Breast epithelium (tissue), 3 donors: ENCODE measurements around the gene SAT1.

Experiments
- POLR2A ChIP-seq: fragments of 450-650 bp; IDR thresholded peaks from one replicate; pipeline ENCODE4 v1.6.1; 2016; ENCODE audit warnings: antibody characterized with exemption, mild to moderate bottlenecking, moderate library complexity
- TF ChIP-seq, protein P1 (sequence below), 3 donors: fragments of 450-650 bp; IDR thresholded peaks; one replicate each; pipeline ENCODE4 v1.5.1; 2016 to 2017; ENCODE audit warnings: antibody characterized with exemption in 3 of 3, mild to moderate bottlenecking in 3 of 3, moderate library complexity in 3 of 3

- TF ChIP-seq, protein P1, sequence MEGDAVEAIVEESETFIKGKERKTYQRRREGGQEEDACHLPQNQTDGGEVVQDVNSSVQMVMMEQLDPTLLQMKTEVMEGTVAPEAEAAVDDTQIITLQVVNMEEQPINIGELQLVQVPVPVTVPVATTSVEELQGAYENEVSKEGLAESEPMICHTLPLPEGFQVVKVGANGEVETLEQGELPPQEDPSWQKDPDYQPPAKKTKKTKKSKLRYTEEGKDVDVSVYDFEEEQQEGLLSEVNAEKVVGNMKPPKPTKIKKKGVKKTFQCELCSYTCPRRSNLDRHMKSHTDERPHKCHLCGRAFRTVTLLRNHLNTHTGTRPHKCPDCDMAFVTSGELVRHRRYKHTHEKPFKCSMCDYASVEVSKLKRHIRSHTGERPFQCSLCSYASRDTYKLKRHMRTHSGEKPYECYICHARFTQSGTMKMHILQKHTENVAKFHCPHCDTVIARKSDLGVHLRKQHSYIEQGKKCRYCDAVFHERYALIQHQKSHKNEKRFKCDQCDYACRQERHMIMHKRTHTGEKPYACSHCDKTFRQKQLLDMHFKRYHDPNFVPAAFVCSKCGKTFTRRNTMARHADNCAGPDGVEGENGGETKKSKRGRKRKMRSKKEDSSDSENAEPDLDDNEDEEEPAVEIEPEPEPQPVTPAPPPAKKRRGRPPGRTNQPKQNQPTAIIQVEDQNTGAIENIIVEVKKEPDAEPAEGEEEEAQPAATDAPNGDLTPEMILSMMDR (IDR thresholded peaks at IDR 0.05): no peak
- TF ChIP-seq POLR2A: no peak
Measured at GRCh38 chrX:23803931-23804381, 21.0 kb downstream of the SAT1 start.
